Measurements from ENCODE around the gene DDX47.

GRCh38 chr12:12779529-12779928 is 33.6 kb upstream of the DDX47 start:
- TF ChIP-seq, protein P1, sequence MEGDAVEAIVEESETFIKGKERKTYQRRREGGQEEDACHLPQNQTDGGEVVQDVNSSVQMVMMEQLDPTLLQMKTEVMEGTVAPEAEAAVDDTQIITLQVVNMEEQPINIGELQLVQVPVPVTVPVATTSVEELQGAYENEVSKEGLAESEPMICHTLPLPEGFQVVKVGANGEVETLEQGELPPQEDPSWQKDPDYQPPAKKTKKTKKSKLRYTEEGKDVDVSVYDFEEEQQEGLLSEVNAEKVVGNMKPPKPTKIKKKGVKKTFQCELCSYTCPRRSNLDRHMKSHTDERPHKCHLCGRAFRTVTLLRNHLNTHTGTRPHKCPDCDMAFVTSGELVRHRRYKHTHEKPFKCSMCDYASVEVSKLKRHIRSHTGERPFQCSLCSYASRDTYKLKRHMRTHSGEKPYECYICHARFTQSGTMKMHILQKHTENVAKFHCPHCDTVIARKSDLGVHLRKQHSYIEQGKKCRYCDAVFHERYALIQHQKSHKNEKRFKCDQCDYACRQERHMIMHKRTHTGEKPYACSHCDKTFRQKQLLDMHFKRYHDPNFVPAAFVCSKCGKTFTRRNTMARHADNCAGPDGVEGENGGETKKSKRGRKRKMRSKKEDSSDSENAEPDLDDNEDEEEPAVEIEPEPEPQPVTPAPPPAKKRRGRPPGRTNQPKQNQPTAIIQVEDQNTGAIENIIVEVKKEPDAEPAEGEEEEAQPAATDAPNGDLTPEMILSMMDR (conservative IDR thresholded peaks at IDR 0.05) = no peak
- TF ChIP-seq EZH2 (IDR thresholded peaks at IDR 0.05; ENCODE audit: low read depth) = no peak
